ENCODE results near the gene KSR2.

KSR2 gene

GRCh38 chr12:117427211-117427610 is 541.6 kb downstream of the KSR2 start:
- DNase-seq (ENCODE audit: low read depth in 2 of 3, low spot score in 2 of 3): no peak

GRCh38 chr12:117421987-117422386 is 546.8 kb downstream of the KSR2 start:
- DNase-seq (ENCODE audit: low read depth in 2 of 3, low spot score in 2 of 3): no peak

- no peak for DNase-seq (ENCODE audit: low read depth in 2 of 3, low spot score in 2 of 3)
These were observed 547.6 kb downstream of the KSR2 start for GRCh38 chr12:117421068-117421752.

GRCh38 chr12:117417004-117417403 is 551.8 kb downstream of the KSR2 start:
- DNase-seq (ENCODE audit: low read depth in 2 of 3, low spot score in 2 of 3): no peak

DNA sequence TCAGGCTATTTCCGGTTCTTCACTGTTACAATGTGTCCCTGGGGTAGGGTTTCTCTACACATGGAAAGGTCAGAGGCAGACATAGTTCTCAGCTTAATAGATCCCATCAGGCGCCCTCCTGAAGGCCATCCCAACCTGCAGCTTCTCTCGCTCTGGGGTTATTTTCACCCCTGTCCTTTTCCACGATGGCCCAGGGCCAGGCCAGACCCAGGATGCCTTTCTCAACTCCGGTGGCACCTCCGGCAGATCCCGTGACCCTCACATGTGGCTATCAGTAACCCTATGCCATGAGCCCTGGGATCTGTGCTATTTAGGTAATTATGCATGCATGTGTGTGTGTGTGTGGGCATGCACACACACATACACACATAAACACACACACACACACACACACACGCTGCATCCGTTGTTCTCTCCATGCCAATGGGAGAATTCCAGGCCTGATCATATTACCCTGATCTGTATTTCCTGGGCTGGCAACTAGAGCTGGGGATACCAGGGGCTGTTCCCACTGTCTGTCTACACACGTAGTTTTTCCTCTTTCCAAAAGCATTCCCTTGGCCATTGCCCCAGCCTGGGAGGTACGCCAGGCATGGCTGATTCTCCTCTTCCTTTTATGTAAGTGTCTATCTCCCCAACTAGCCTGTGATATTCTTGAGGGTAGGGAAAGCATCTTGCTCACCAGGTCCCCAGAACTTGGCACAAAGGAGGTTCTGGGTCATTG is 556.2 kb downstream of the KSR2 start:
- DNase-seq (ENCODE audit: low read depth in 2 of 3, low spot score in 2 of 3): no peak

DNA sequence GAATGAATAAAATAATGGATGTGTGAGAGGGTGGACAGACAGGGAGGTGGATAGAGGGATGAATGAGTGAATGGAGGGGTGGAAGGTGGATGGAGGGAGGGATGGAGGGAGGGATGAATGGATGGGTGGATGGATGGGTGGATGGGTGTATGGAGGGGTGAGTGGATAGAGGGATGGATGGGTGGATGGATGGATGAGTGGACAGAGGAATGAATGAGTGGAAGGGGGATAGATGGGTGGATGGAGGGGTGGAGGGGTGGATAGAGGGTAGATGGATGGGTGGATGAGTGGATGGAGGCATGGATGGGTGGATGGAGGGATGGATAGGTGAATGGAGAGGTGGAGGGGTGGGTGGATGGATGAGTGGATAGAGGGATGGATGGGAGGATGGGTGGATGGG is 559.5 kb downstream of the KSR2 start:
- DNase-seq (ENCODE audit: low read depth in 2 of 3, low spot score in 2 of 3): no peak

DNA sequence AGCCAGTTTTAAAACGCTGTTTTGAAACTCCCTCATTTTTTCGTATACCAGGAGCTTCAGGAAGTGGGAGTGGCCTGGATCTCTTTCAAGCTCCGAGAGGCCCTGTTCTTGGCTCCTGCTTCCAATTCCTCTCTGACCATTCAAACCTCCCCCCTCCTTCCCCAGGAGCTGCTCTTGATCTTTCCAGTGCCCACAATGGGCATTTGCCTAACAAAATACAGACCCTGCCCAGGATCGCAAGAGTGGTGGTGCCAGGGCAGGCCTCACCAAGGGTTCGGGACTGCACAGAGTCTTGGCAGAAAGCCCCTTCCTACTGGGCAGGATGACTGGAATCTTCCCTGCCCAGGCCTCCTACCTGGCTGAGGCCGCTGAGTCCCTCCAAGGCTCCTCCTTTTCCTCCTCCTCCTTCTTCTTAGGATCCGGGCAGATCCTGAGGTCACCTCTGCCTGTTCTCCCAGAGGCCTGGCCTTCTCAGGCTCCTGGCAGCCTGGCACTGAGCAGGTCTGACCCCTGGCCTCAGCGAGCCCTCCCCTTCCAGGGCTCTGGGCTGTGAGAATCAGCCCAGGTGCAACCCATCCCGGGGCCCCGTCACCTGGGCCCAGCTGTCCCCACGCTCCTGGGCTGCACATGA is 560.5 kb downstream of the KSR2 start:
- no peak for DNase-seq (ENCODE audit: low read depth in 2 of 3, low spot score in 2 of 3)

DNA sequence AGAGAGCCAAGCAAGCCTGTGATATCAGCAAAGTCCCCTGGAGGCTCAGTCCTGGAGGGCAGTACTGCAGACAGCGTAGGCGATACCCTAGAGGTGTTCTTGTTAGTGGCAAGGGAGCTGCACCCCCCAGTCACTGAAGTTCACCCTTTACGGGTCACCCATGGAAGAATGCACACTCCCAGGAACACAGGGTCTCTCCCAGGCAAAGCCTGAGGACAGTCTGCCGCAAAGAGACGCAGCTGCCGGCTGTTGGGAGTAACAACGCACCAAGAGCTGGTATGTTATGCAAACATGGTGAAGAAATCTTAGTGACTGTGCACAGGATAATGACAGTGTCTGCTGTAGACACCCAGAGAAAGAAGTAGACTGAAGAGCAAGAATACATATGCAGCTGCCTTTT is 563.9 kb downstream of the KSR2 start:
- DNase-seq (ENCODE audit: low read depth in 2 of 3, low spot score in 2 of 3): no peak

- DNase-seq (ENCODE audit: low read depth in 2 of 3, low spot score in 2 of 3): no peak
These were observed 564.5 kb downstream of the KSR2 start for GRCh38 chr12:117404203-117404853.

DNA sequence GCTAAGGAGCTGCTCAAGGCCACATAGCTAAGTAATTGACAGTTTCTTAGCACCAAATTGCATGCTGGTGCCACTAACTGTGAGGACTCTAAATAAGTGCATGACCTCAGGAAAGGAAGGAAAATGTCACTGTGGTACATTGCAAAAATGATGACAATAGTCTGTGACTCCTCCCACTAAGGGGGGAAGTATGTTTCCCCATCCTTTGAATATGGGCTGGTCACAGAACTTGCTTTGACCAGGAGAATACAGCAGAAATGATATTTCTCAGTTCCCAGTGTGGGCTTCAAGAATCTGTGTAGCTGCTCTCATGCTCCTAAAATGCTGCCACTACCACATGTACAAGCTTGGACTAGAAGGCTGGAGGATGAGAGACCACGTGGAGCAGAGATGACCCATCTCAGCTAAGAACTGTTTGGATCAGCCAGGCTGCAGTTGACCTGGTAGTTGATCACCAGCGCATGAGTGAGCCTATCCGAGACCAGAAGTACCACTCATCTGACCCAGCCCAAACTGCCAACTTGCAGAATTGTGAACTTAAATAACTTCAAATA is 565.1 kb downstream of the KSR2 start:
- DNase-seq (ENCODE audit: low read depth in 2 of 3, low spot score in 2 of 3): no peak
